SH-SY5Y (cell line): Measurements from ENCODE around the gene RORB.

Source experiments
- GATA2 ChIP-seq: IDR thresholded peaks from 2 replicates; pipeline ENCODE4 v1.6.1; 2011; ENCODE audit warnings: mild to moderate bottlenecking, low read depth, low read length
- GATA3 ChIP-seq: IDR thresholded peaks from 2 replicates; pipeline ENCODE4 v1.6.1; 2011; ENCODE audit warnings: low read depth, mild to moderate bottlenecking, low read length, moderate library complexity

The RORB gene

DNA sequence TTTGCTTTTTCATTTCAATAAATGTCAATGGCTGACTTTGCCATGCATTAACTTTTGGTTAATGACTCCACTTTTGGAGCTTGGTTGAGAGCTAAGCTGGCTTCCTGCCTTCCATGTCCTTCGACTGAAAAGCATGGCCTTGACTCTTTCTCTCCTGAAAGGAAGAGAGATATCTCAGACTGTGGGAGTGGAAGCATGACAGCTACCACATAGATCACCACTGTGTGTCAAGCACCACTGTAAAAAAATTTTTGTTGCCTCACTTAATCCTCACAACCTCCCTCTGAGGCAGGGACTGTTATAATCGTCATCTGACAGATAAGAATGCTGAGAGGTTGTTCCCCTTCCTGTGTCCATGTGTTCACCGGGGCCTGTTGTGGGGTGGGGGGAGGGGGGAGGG lies 184.8 kb downstream of the RORB start:
- TF ChIP-seq GATA2 (no peak), GATA3 (no peak)

DNA sequence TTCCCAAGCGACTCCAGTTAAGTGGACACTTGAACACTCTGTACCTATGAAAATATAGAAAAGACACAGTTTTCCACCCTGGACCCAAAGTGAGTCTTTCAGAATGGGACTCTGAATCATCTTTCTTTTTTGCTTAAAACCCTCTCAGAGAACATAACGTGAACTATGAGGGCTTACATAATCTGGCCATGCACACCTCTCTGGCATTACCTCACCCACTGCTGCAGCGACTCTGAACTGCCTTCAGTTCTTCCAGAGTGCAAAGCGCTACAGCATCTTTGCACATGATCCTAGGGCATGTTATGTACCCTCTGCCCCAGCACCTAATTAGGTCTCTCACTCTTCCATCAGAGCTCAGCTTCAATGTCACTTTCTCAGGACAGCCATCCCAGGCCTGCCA lies 186.2 kb downstream of the RORB start:
- TF ChIP-seq GATA3 (no peak), GATA2 (no peak)

DNA sequence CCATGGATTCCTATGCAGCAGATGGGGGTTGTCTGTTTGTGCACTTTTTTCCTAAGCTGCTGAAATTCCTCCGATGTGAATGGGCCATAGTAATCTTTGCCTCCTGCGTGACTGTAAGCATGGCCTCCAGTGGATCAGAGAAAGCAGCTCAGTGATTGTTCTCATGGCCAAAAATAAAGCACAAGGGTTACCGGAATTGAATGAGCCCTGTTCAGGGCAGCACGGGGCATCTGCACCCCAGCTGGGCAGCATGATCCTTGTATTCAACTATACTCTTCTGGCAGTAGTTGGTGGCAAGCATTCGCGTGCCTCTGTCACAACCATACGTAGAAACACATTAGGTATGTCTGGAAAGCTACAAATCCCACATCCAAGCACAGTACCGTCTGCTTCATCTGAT lies 193.9 kb downstream of the RORB start:
- TF ChIP-seq GATA3 (no peak), GATA2 (no peak)

DNA sequence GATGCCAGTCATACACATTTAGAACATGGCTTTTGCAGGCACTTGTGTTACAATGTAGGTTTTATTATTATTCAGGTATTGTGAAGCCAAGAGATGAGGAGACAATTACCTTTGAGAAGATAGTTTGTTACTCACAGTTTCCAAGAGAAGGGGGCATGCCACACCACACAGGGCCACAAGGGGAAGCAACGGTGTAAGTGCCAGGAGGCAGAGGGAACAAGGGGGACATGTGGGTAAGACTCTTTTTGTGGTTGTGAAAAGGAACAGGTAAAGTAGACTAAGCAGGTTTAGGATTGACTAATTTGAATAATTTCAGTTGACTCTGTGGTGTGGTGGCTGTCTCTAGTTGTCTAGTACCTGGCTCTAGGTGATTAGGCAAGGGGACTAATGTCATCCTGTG lies 199.4 kb downstream of the RORB start:
- TF ChIP-seq GATA2: no peak
- no peak for TF ChIP-seq GATA3

DNA sequence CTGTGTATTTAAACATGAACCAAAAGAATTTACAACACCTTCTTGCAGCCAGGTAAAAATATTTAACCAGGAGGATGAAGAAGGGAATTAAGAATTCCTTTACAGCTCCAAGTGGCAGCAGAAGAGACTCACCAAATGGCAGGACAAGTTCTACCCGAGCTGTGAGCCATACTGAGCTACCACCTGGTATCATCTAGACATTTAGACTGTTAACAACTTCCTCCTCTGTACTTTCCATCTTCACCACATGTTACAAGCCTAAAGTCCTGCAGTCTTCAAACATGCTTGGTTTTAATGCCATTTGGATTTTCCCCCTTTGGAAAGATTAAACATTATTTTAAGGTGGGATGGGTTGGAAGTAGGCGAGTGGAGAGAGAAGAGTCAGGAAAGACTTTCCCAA lies 200.4 kb downstream of the RORB start:
- TF ChIP-seq GATA3 (no peak), GATA2 (no peak)

DNA sequence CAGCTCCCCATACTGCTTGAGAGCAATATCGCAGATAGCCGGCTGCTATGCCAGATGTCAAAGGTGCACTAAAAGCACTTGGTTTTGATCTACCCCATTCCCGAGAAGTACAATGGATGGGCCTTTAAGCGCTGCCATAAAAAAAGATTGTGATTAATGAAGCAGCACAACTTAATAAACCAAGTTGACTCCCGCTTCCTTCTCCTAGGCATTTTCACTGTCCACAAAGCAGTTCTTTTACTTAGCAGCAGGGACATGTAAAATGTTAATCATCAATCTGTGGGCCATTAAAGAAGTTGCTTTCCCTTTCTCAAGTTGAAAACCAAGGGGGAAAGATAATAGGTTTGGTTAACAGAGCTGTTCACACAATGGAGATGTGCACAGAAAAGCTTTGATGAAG lies 214.2 kb downstream of the RORB start:
- TF ChIP-seq GATA2 (no peak), GATA3 (no peak)

DNA sequence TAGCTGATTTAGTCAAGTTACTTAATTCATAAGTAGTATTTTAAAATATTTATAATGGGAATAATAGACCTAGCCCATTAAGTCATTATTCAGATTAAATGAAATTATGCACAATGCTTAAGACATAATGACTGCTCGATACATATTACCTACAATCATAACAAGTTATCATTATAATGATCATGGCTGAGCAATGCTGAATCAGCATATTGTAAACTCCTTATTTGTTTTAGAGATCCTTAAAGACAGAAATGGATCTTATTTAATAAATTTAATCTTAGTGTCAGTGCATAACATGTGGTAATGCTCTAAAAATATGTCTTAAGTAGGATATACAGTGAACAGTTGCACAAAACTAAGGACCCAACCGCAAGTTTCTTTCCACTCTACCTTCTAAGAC lies 221.6 kb downstream of the RORB start:
- TF ChIP-seq GATA2 (no peak), GATA3 (no peak)

DNA sequence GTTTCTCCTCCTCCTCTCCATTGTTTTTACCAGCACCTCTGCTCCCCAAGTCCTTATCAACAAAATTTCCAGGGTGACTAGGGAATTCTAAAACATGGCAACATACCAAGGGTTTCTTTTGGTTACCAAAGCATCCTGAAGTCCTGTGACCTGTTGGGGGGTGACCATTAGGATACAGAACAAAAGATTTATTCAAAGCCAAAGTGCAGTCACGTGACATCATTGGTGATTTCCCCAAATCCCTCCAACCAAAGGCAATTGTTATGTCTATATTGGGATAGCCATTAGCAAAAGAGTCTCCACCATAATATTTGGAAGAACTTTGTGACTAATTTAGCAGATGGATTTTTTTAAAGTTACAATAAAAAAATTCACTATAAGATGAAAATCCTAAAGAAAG lies 222.2 kb downstream of the RORB start:
- TF ChIP-seq GATA2: no peak
- TF ChIP-seq GATA3: no peak

DNA sequence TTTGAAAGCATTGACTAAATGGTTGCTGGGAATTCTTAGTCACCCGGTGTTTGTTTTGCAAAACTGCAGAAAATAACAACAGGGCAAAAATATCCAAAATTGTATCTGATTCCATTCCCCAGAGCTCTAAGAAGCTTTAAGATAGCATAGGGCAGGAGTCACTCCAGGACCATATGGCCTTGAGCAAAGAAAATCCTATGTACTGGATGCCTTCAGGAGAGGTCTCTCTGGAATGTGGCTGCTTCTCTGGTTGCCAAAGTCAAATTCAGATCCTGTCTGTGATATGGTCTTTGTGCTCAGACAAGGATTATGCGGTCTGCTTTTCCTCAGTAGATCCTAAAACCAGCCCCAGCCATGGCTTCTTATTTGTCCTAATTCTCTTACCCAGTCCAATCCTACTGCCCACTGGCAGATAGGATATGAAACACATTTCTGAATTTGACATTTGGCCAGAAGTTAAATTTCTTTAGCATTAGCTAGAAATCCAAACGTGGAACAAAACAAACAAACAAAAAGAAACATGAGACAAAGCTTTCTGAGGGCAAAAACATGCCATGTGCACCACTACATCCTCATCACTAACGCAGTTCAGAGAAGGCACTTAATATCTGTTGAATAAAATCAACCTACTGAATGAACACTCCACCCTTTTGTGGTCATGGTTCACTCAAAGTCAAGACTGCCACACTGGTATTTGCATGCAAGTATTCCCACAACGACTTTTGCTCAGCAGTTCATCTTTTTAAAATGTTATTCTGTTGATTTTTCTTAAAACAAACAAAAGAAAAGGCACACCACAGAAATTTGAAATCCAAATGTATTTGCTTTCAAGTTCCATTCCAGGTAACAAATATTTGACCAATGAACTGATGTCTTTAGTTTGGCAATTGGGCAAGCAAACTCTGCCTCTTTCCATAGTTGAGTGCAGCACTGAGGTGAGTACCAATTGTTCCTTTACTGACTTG lies 224.8 kb downstream of the RORB start:
- no peak for TF ChIP-seq GATA3
- TF ChIP-seq GATA2: no peak

DNA sequence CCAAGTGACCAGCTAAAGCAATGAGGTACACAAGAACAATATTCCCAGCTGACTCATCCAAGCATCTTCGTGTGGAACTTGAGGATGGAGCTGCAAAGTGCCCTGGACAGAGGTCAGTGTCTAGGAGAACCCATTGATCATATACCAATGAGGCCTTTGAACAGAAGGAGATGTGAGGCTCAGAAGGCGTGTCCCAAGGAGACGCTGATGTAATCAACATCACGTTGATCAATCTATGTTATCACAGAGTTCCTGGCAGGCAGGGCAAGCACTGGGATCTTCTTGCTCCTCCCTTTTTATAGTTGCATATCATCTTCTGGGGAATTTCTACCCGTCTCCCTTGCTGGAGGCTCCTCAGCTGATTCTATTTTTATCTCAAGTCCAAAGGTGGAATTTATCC lies 227.2 kb downstream of the RORB start:
- TF ChIP-seq GATA3 (no peak), GATA2 (no peak)

DNA sequence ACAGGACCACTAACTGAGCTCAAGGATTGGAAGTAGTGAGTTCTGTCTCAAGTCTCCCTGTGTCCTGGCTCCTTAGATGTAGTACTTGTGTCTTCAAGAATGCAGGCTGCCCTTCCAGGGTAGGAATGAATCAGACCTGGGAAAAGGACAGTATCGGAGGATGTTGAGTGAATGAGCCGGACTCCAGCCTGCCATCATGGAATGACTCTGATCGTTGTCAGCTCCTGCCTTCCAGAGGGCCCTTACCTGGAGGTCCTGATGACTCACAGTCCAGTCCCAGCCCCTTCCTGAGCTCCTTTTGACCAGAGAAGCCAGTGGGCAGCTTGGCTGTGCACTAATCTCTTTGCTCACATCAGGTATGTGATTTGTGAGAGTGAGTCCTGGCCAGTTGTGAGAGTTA lies 229.4 kb downstream of the RORB start:
- TF ChIP-seq GATA3 (no peak), GATA2 (no peak)

DNA sequence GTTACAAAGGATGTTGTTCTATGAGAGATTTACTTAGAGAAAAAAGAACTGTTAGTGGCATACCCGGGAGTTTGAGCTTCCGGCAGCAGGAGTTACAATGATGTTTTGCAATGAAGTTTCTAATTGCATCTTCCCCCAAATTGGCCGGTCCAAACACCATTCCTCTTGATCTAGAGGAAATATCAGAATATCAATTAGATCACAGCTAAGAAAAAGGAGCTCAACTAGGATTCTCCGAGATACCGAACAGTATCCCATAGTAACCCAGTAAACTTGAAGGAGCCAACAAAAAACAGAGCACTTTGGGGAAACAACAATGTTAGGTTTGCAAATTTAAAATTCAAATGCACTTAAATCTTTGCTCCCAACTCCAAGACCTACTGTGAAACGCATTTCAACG lies 231.0 kb downstream of the RORB start:
- no peak for TF ChIP-seq GATA2
- TF ChIP-seq GATA3: no peak

DNA sequence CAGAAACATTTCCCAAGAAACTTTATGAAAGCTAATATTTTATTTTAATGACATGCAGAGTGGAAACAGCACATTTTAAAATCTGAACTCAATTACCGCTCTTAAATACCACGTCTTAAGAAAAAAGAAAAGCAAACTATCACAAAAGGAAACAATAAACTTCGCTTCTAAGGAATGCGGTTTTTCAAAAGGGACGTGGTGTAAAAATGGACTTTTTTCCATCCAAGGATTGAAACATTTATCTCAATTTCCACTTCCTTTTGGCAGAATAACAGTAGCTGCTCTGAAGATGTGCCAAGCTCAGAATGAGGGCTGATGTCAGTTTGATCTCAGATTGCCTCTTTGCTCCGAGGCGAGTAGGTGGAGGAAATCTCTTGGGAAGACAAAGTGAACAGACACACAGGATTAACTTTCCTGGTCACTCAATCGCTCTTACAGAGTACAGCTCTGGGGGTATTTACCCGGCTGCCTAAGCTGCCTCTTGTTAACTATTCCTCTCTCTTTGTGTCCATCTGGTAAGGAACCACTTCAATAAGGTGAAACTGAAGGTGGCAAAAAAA lies 232.1 kb downstream of the RORB start:
- TF ChIP-seq GATA3: no peak
- no peak for TF ChIP-seq GATA2

DNA sequence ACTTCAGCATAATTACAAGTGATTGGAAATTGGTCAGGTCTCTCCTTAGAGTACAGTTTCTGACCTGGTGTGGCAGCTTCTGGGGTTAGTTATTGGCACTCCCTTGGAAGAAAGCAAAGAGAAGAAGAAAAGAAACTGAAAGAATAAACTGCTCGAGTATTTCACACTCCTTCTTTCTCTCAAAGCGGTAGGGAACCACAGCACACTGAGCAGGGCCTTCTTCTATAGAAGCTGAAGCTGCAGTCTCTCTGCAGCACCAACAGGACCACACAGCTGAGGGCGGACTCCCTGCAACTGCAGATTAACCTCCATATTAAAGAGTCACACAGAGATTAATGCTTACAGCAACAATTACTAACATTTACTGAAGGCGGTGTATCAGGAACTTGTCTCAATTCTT lies 238.6 kb downstream of the RORB start:
- no peak for TF ChIP-seq GATA3
- TF ChIP-seq GATA2: no peak

DNA sequence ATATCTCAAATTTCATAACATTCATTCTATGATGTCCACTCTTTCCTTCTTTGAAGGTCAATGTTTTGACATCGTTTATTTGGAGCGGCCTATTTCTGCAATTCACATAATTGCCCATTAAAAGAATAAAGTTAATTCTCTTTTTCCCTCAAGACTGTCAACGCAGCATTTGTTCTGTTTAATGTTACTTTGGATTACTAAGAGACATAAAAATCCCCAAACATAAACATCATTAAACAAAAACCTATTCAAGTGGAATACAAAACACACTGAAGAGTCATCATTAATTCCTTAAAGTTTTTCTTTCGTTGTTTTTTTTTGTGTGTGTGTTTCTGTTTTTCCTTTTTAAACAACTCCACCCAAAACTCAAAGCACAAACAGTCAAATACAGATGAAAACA lies 239.5 kb downstream of the RORB start:
- TF ChIP-seq GATA3 (no peak), GATA2 (no peak)
